GM13976 (cell line): ENCODE results near the gene PANK1.

Experiments used
- DNase-seq: peaks from one replicate; pipeline ENCODE4 v3.0.0; 2012; ENCODE audit warnings: low spot score
- CTCF ChIP-seq: IDR thresholded peaks from 2 replicates; pipeline ENCODE4 v1.5.1; 2012; ENCODE audit warnings: borderline replicate concordance, mild to moderate bottlenecking; ENCODE audit not compliant: insufficient read depth; ENCODE audit errors: extremely low read depth, missing control alignments, control extremely low read depth
- in situ Hi-C: fragments of 300-500 bp; cut with MboI; formaldehyde crosslinking; loops from one replicate; pipeline ENCODE4 v1.12.0; 2022; ENCODE audit warnings: low sequenced_read_pairs, mixed read lengths, inconsistent platforms; ENCODE audit not compliant: unreplicated experiment

Gene PANK1

GRCh38 chr10:89576022-89576421 is 69.0 kb downstream of the PANK1 start:
- DNase-seq = no peak
- in situ Hi-C loops = no loop called here
- TF ChIP-seq CTCF = no peak

- in situ Hi-C loops = no loop called here
- no peak for TF ChIP-seq CTCF
- DNase-seq = no peak
These were observed 70.0 kb downstream of the PANK1 start for GRCh38 chr10:89575031-89575430.

GRCh38 chr10:89574368-89574767 is 70.7 kb downstream of the PANK1 start:
- in situ Hi-C loops = no loop called here
- no peak for TF ChIP-seq CTCF
- no peak for DNase-seq

GRCh38 chr10:89567576-89568245 is 77.3 kb downstream of the PANK1 start:
- DNase-seq = no peak
- no peak for TF ChIP-seq CTCF
- in situ Hi-C loops = no loop called here

- TF ChIP-seq CTCF = no peak
- no peak for DNase-seq
- in situ Hi-C loops = no loop called here
These were observed 78.0 kb downstream of the PANK1 start for GRCh38 chr10:89566992-89567391.

- in situ Hi-C loops = no loop called here
- no peak for TF ChIP-seq CTCF
- DNase-seq = no peak
These were observed 78.7 kb downstream of the PANK1 start for GRCh38 chr10:89566095-89566950.
